K562 (cell line): ENCODE measurements around the gene ENC1. TPM values are rescaled to one million over a fixed set of nuclear protein-coding genes. Genes with fewer than 3 reads are reported as not detected.
A peak's percentile ranks its signal among the peaks of the same experiment; 100 is the strongest.

ENCODE experiments used
- ATAC-seq: fragments of 200-7000 bp; cut with Tn5 transposase; 3 replicates; pipeline ENCODE4 v1.9.1; 2020; ENCODE audit warnings: moderate library complexity
- BruUV-seq: library from RNA; stranded (reverse); fragments of 400-500 nt; replicated peaks from 2 replicates; lab custom pipeline; 2021; lab: Mats Ljungman, UMichigan
- CTCF ChIA-PET: fragments of 300-600 bp; formaldehyde crosslinking; extraction: SDS; loops from one replicate; lab custom pipeline; 2021; ENCODE audit warnings: low intra/inter-chr PET ratio; lab: Yijun Ruan, JAX
- POLR2A ChIA-PET: fragments of 300-600, 350-650 bp; sonication (Branson Sonifier 250); formaldehyde crosslinking; extraction: SDS; loops from one replicate; lab custom pipeline; 2021; ENCODE audit warnings: antibody characterized with exemption, inconsistent platforms; lab: Yijun Ruan, JAX
- DNase-seq, 4 experiments: peaks; one replicate each; pipeline versions ENCODE4 v3.0.0 to v3.0.0-alpha.2; 2011 to 2018; ENCODE audit warnings: low spot score in 3 of 4, mixed read lengths in 3 of 4; ENCODE audit errors: extremely low read depth in 1 of 4
- FAIRE-seq: peaks from 2 replicates; lab custom pipeline; 2011; peaks lifted over from hg19 to GRCh38; lab: Jason Lieb, UNC
- H2AFZ ChIP-seq: 2 replicates; pipeline ENCODE4 v1.6.0; 2011; ENCODE audit warnings: low read depth, low read length, control low read depth, inconsistent platforms
- H3K27ac ChIP-seq: fragments of 200-600 bp; 3 replicates; pipeline ENCODE4 v1.8.0; 2011; ENCODE audit warnings: low read depth, mild to moderate bottlenecking, control low read depth, inconsistent platforms, low read length, moderate library complexity, mixed read lengths; ENCODE audit errors: extremely low read depth
- H3K27me3 ChIP-seq, 2 experiments: fragments of 300-600 bp in 1 of 2; 2 replicates in 1 of 2; 3 replicates in 1 of 2; pipeline versions ENCODE4 v1.6.0 to v1.8.0; 2011; ENCODE audit warnings: inconsistent platforms in 2 of 2, low read length in 2 of 2, mild to moderate bottlenecking in 1 of 2, mixed read lengths in 1 of 2, moderate library complexity in 1 of 2; ENCODE audit not compliant: control insufficient read depth in 2 of 2, insufficient read depth in 2 of 2
- H3K36me3 ChIP-seq: fragments of 300-600 bp; 3 replicates; pipeline ENCODE4 v1.8.0; 2011; ENCODE audit warnings: mild to moderate bottlenecking, low read length, inconsistent platforms; ENCODE audit not compliant: control insufficient read depth, insufficient read depth
- H3K4me1 ChIP-seq, 2 experiments: fragments of 200-600 bp in 1 of 2; replicated peaks in 1 of 2; 2 replicates in 1 of 2; 3 replicates in 1 of 2; pipeline versions ENCODE4 v1.5.1 to v1.8.0; 2011; ENCODE audit warnings: inconsistent platforms in 2 of 2, low read length in 2 of 2, mild to moderate bottlenecking in 1 of 2, mixed read lengths in 1 of 2, moderate library complexity in 1 of 2; ENCODE audit not compliant: control insufficient read depth in 2 of 2, insufficient read depth in 2 of 2
- H3K4me2 ChIP-seq: 2 replicates; pipeline ENCODE4 v1.6.1; 2011; ENCODE audit warnings: low read length, control low read depth, inconsistent platforms, mixed read lengths; ENCODE audit not compliant: insufficient read depth
- H3K4me3 ChIP-seq: fragments of 200-600 bp; sonication (generic), shearing (Covaris generic); 2 replicates; pipeline ENCODE4 v1.5.1; 2016; ENCODE audit warnings: control low read depth, inconsistent platforms
- H3K79me2 ChIP-seq: fragments of 200-600 bp; 3 replicates; pipeline ENCODE4 v1.8.0; 2011; ENCODE audit warnings: low read length, inconsistent platforms; ENCODE audit not compliant: control insufficient read depth, insufficient read depth
- H3K9ac ChIP-seq, 2 experiments: 2 replicates each; pipeline versions ENCODE4 v1.6.0 to v1.6.1; 2011; ENCODE audit warnings: low read depth in 2 of 2, low read length in 2 of 2, control low read depth in 1 of 2, inconsistent platforms in 1 of 2, mild to moderate bottlenecking in 1 of 2, mixed read lengths in 1 of 2; ENCODE audit not compliant: insufficient read depth in 1 of 2
- H3K9me1 ChIP-seq: one replicate; pipeline ENCODE4 v1.6.0; 2011; ENCODE audit warnings: inconsistent platforms, mild to moderate bottlenecking, low read length, moderate library complexity; ENCODE audit not compliant: control insufficient read depth, insufficient read depth
- H3K9me3 ChIP-seq: replicated peaks from 2 replicates; pipeline ENCODE4 v1.5.1; 2011; ENCODE audit warnings: low read depth, low read length, inconsistent platforms; ENCODE audit not compliant: control insufficient read depth, insufficient read depth
- H4K20me1 ChIP-seq: replicated peaks from 2 replicates; pipeline ENCODE4 v1.6.1; 2011; ENCODE audit warnings: low read length, inconsistent platforms, mixed read lengths; ENCODE audit not compliant: control insufficient read depth, insufficient read depth
- BCOR ChIP-seq: fragments of 450-650 bp; IDR thresholded peaks from 2 replicates; pipeline ENCODE4 v1.6.1; 2016
- C11orf30 ChIP-seq: fragments of 450-650 bp; IDR thresholded peaks from 2 replicates; pipeline ENCODE4 v1.6.1; 2016; ENCODE audit warnings: low read depth, mild to moderate bottlenecking
- DPF2 ChIP-seq: fragments of 450-650 bp; IDR thresholded peaks from 2 replicates; pipeline ENCODE4 v1.6.1; 2016
- FOS ChIP-seq: IDR thresholded peaks from 3 replicates; pipeline ENCODE4 v1.6.1; 2011; ENCODE audit not compliant: insufficient read length; ENCODE audit errors: extremely low read depth
- GATAD2A ChIP-seq: fragments of 450-650 bp; IDR thresholded peaks from 2 replicates; pipeline ENCODE4 v1.6.1; 2017
- GATAD2B ChIP-seq: fragments of 450-650 bp; IDR thresholded peaks from 2 replicates; pipeline ENCODE4 v1.6.1; 2017; ENCODE audit warnings: mild to moderate bottlenecking, borderline replicate concordance
- HINFP ChIP-seq: fragments of 450-650 bp; conservative IDR thresholded peaks from 2 replicates; pipeline ENCODE4 v1.6.1; 2016; ENCODE audit warnings: missing genetic modification characterization, low read depth, mild to moderate bottlenecking, control low read depth, missing compliant biosample characterization
- IFI16 ChIP-seq: fragments of 250-450 bp; sonication (Bioruptor Pico); IDR thresholded peaks from 2 replicates; pipeline ENCODE4 v2.1.2; 2022; ENCODE audit warnings: mild to moderate bottlenecking, inconsistent platforms
- MEF2A ChIP-seq: IDR thresholded peaks from 2 replicates; pipeline ENCODE4 v1.6.1; 2011; ENCODE audit warnings: low read depth, mild to moderate bottlenecking, low read length, moderate library complexity; ENCODE audit not compliant: control insufficient read depth
- PREB ChIP-seq: sonication (generic); formaldehyde crosslinking; IDR thresholded peaks from 2 replicates; pipeline ENCODE4 v1.8.1; 2023; ENCODE audit warnings: mild to moderate bottlenecking, missing genetic modification reagents
- RFX7 ChIP-seq: fragments of 250-450 bp; sonication (Bioruptor Pico); IDR thresholded peaks from 2 replicates; pipeline ENCODE4 v1.5.1; 2021; ENCODE audit warnings: mild to moderate bottlenecking
- SNIP1 ChIP-seq: fragments of 450-650 bp; IDR thresholded peaks from 2 replicates; pipeline ENCODE4 v1.7.1; 2017; ENCODE audit warnings: low read depth, mild to moderate bottlenecking
- TCF3 ChIP-seq: sonication (generic); formaldehyde crosslinking; IDR thresholded peaks from 2 replicates; pipeline ENCODE4 v1.4.0; 2020; ENCODE audit warnings: mild to moderate bottlenecking, missing genetic modification reagents
- ZMIZ1 ChIP-seq, 2 experiments: fragments of 150-350 bp in 1 of 2; IDR thresholded peaks; 2 replicates each; pipeline ENCODE4 v1.6.1; 2012 to 2016; ENCODE audit warnings: low read depth in 2 of 2, low read length in 2 of 2, mild to moderate bottlenecking in 1 of 2, moderate library complexity in 1 of 2
- ZNF184 ChIP-seq: sonication (generic); formaldehyde crosslinking; IDR thresholded peaks from 2 replicates; pipeline ENCODE4 v1.5.0; 2020; ENCODE audit warnings: missing genetic modification reagents
- ZNF79 ChIP-seq: fragments of 250-450 bp; sonication (Bioruptor Pico); IDR thresholded peaks from 2 replicates; pipeline ENCODE4 v1.4.0; 2020; ENCODE audit warnings: low read depth, mild to moderate bottlenecking, moderate library complexity
- WGBS: fragments of 100-300 bp; shearing (Covaris generic); methylation state at CpG from one replicate; pipeline ENCODE4 v1.1.6; 2016; ENCODE audit warnings: low coverage, mixed read lengths; ENCODE audit not compliant: insufficient coverage; ENCODE audit errors: missing lambda C conversion rate; 5-methylcytosine and 5-hydroxymethylcytosine counted together
- in situ Hi-C: fragments of 300-500 bp; cut with MboI; formaldehyde crosslinking; loops from 4 replicates; pipeline ENCODE4 v1.15.0; 2018; ENCODE audit warnings: inconsistent platforms, mixed read lengths
- intact Hi-C: fragments of 100-400 bp; cut with micrococcal nuclease; formaldehyde crosslinking; loops from 2 replicates; pipeline ENCODE4 v1.14.2; 2022
- polyA plus RNA-seq, 8 experiments: library from polyadenylated mRNA; depleted of rRNA in 4 of 8; stranded (reverse) in 5 of 8; unstranded in 3 of 8; fragments of >200 nt; fragmentation: Nextera tagmentation in 2 of 8; fragmentation: Illumina TruSeq in 1 of 8; extraction: Ambion mirVana in 2 of 8; extraction: Trizol in 1 of 8; gene quantifications; 2 replicates each; pipeline versions ENCODE4 v1.2.1 to v1.2.3, GENCODE V29; 2011 to 2014; ENCODE audit warnings: inconsistent platforms in 1 of 8, missing spikeins in 1 of 8
- total RNA-seq, 7 experiments: library from RNA; depleted of rRNA in 6 of 7; stranded (reverse); fragments of >200 nt in 6 of 7; fragmentation: Illumina TruSeq in 2 of 7; extraction: Trizol in 2 of 7; gene quantifications; 2 replicates each; pipeline versions ENCODE4 v1.2.1 to v1.2.3, GENCODE V29; 2011 to 2021; ENCODE audit warnings: low replicate concordance in 1 of 7

Gene ENC1
- total and polyA plus RNA-seq, 9 of the 15 experiments (the other 6 are each of a cell fraction or from before 2014, with no cell fraction given), result 0.17 to 3.2 (median 0.97) TPM

- no TSS peak for BruUV-seq
- no peak for TF ChIP-seq ZNF184 (CRISPR knock-in tag)
- TF ChIP-seq GATAD2B, result no peak
- no peak for TF ChIP-seq RFX7 (CRISPR knock-in tag)
- no peak for TF ChIP-seq IFI16 (CRISPR knock-in tag)
- TF ChIP-seq MEF2A, result no peak
- TF ChIP-seq BCOR, result no peak
- TF ChIP-seq SNIP1, result no peak
- TF ChIP-seq TCF3 (CRISPR knock-in tag), result no peak
- peak; percentile 23; the same call in 1 of the 2 replicates for TF ChIP-seq C11orf30
- TF ChIP-seq PREB (CRISPR knock-in tag), result no peak
- TF ChIP-seq FOS, result no peak
- no peak for TF ChIP-seq HINFP (tag)
- no peak for TF ChIP-seq ZNF79
- no peak for TF ChIP-seq ZMIZ1 (IDR thresholded peaks at IDR 0.05; ENCODE audit: low read depth in 2 of 2, low read length in 2 of 2)
- TF ChIP-seq GATAD2A, result no peak
- TF ChIP-seq DPF2, result 0 out of 2 replicates have a peak, but pooled peaks have one; percentile 39
Observed at GRCh38 chr5:74651710-74652109, 11.2 kb upstream of the ENC1 start.

More at GRCh38 chr5:74651710-74652109, 11.2 kb upstream of the ENC1 start:
- CTCF ChIA-PET, result no interaction called here
- FAIRE-seq (no peak), ATAC-seq (0 out of 3 replicates have a peak, but pooled peaks have one; percentile 35), DNase-seq (peak in 1 of 4 experiments; percentile 29)
- no peak overlapping the region for H2AFZ ChIP-seq
- in situ Hi-C loops (no loop called here), intact Hi-C loops (no loop called here)
- H3K4me3 ChIP-seq, result no peak overlapping the region
- peaks cover 0 to 8% of the 10 kb centered on the region in 2 experiments; a peak in 3 of 5 replicates for H3K27me3 ChIP-seq
- H3K79me2 ChIP-seq, result no peaks in the 10 kb centered on the region
- no peaks in the 10 kb centered on the region for H3K9me1 ChIP-seq
- no peak overlapping the region for H3K27ac ChIP-seq
- POLR2A ChIA-PET, result interaction anchor here (1.2 kb wide), 1 partner anchor 10 kb away, joined by 3 read pairs; no protein-coding TSS in a partner anchor
- H3K9ac ChIP-seq, result no peak overlapping the region
- H4K20me1 ChIP-seq, result no peaks in the 10 kb centered on the region
- H3K4me2 ChIP-seq, result no peak overlapping the region
- H3K36me3 ChIP-seq, result no peaks in the 10 kb centered on the region
- H3K9me3 ChIP-seq, result no peaks in the 10 kb centered on the region
- no peaks in the 10 kb centered on the region for H3K4me1 ChIP-seq
- 6% methylated on average over 3 of the region's 3 CpGs for WGBS
